Measurements from ENCODE around the gene SPOP. TPM values are rescaled to one million over a fixed set of nuclear protein-coding genes. Genes with fewer than 3 reads are reported as not detected.

The SPOP gene
- total and polyA plus RNA-seq, 2 of the 4 experiments (the other 2 are of a cell fraction), result 24.9 to 47.5 TPM

DNA sequence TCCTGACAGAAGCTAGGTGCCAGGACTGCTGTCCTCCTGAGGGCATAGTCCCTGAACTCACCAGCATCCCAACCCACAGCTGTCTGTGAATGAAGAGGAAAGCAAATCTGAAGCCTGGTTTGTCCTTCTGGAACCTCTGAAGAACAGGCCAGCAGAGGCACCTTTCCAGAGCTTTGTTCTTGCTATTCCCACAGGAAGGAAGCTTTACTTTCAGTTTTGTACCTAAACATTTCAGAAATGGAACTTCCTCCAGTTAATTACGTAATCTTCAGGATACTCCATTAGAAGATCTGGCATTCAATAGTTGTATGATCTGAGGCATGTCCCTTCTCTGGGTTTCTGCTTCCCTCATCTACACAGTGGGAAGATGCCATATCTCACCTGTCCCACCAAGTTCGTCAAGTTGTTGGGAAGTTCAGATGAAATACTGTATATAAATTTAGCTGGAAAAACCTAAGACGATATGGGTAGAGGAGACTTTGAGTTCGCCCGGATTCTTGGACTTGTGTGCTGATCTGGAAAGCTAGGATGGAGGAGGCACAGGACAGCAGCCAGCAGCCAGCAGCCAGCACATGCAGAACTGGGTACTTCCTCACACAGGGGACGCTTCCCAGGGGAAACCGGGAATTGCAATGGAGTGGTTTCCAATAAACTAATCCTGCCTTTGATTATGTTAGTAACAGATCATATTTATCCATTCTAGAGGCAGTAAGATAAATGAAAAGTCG lies 79.8 kb downstream of the SPOP start:
- Histone ChIP-seq H3K23ac (ENCODE audit: low read depth, low read length) (peak overlapping the region; percentile 63; the same call in 1 of the 2 replicates), H4K20me1 (ENCODE audit: insufficient read depth, low read length) (no peaks in the 10 kb centered on the region), H2BK120ac (ENCODE audit: low read depth, low read length) (no peak overlapping the region), H4K8ac (ENCODE audit: low read depth in 2 of 2, low read length in 2 of 2) (peak overlapping the region in 1 of 2 experiments; percentile 66; a peak in 2 of 4 replicates), H4K5ac (ENCODE audit: low read depth, low read length) (peak overlapping the region; percentile 57; the same call in 1 of the 2 replicates), H3K36me3 (ENCODE audit: control insufficient read depth, insufficient read depth, low read length) (peaks cover 28% of the 10 kb centered on the region), H2BK20ac (ENCODE audit: low read depth, low read length) (no peak overlapping the region), H3K79me1 (ENCODE audit: low read depth in 1 of 2, low read length in 2 of 2) (peaks cover 0 to 17% of the 10 kb centered on the region in 2 experiments; a peak in 1 of 4 replicates), H3K27ac (ENCODE audit: insufficient read depth, low read length) (no peak overlapping the region), H3K56ac (ENCODE audit: extremely low read depth, insufficient read depth, low read length) (no peak overlapping the region), H3K4ac (ENCODE audit: low read depth, low read length) (peak overlapping the region; percentile 68; the same call in 1 of the 2 replicates), H4K91ac (ENCODE audit: insufficient read depth, low read depth, low read length) (no peak overlapping the region), H3K9me3 (ENCODE audit: control insufficient read depth, insufficient read depth, low read length) (no peaks in the 10 kb centered on the region), H3K4me1 (ENCODE audit: control insufficient read depth, insufficient read depth, low read length) (peaks cover 6% of the 10 kb centered on the region), H3K14ac (replicated peaks; ENCODE audit: low read depth, low read length) (peak overlapping the region; percentile 72; the same call in 1 of the 2 replicates), H3K4me3 (ENCODE audit: insufficient read depth, low read depth, low read length) (no peak overlapping the region), H2AK9ac (replicated peaks; ENCODE audit: low read depth, low read length, poor library complexity) (no peak overlapping the region), H2BK15ac (ENCODE audit: low read depth, low read length) (no peak overlapping the region), H3K9ac (ENCODE audit: low read depth, low read length) (no peak overlapping the region), H3K4me2 (ENCODE audit: low read depth, low read length) (peak overlapping the region; percentile 65), H3K27me3 (ENCODE audit: control insufficient read depth, insufficient read depth, low read length) (no peaks in the 10 kb centered on the region), H3K18ac (ENCODE audit: low read depth, low read length) (no peak overlapping the region), H3K9me1 (ENCODE audit: insufficient read depth, low read length) (peaks cover 2% of the 10 kb centered on the region; the same call in 1 of the 2 replicates), H2BK5ac (ENCODE audit: low read depth, low read length, poor library complexity, severe bottlenecking) (no peak overlapping the region), H2AFZ (replicated peaks; ENCODE audit: low read length, poor library complexity) (no peak overlapping the region), H2AK5ac (ENCODE audit: low read depth, low read length) (peak overlapping the region; percentile 27; the same call in 1 of the 2 replicates)
- ATAC-seq (ENCODE audit: low read depth) (no peak; the same call in 1 of the 2 replicates), DNase-seq (peak; percentile 41)
- in situ Hi-C loops (cut with MboI; ENCODE audit: low sequenced_read_pairs), result no loop called here
- intact Hi-C loops (cut with micrococcal nuclease), result no loop called here
- no CpG with 5 or more reads among the region's 8 CpGs for WGBS, 2 experiments (ENCODE audit: extremely low coverage in 2 of 2, insufficient read length in 1 of 2)
- ChIA-PET POLR2A (ENCODE audit: unreplicated experiment) (interaction anchor here (0.5 kb wide), 1 partner anchor 48 kb away, joined by 4 read pairs; no protein-coding TSS in a partner anchor), CTCF (interaction anchor here (0.6 to 1.1 kb wide), 2 partner anchors 10 to 64 kb away, joined by 4 to 5 read pairs; no protein-coding TSS in a partner anchor)
- dilution Hi-C loops (cut with HindIII; ENCODE audit: low sequenced_read_pairs, unreplicated experiment), result no loop called here
- peak; percentile 73 for TF ChIP-seq CEBPB (IDR thresholded peaks at IDR 0.05; ENCODE audit: low read depth, low read length)
- TF ChIP-seq RAD21 (IDR thresholded peaks at IDR 0.05; ENCODE audit: low read length), result no peak
- BruUV-seq (replicated peaks), result no TSS peak
